HUDEP-2 (cell line): ENCODE measurements around the gene CNOT6.
"Not testable (repeated sequence)": the region's sequence is repeated elsewhere in the genome, so short reads cannot be mapped to it uniquely, and the experiment has no call there.

ENCODE experiments used
- DNase-seq, 76 experiments: peaks; one replicate each; lab custom pipeline; 2025; ENCODE audit not compliant: unreplicated experiment in 76 of 76; lab: John Stamatoyannopoulos, UW

Gene CNOT6

DNA sequence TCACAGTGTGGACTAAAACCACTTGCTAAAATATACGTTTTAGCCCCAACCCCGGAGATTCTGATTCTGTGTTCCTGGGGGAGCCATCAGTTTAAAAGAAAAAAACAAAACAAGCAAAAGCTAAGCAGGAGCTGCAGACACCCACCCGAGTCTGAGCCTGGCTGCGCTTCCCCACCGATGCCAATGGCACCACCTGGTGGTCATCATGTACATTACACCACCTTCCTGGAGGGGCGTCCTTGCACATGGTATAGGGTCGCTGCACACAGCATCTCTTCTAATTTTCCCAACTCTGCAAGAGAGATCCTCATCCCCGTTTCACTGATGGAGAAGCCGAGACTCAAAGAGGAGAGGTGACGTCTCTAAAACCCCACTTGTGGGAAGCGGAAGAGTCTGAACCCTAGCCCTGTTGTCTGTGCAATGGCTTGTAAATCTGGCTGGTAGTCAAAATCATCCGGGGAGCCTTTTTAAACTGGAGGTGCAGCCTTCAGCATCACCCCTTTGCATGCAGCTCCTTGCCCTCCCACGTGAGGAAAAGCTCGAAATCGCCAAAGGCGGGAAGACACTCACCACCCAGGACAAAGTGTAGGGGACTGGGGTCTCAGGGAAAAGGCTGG lies 23.1 kb upstream of the CNOT6 start:
- DNase-seq = peak in 30 of 76 experiments; percentile 4 to 49 (median 22)

DNA sequence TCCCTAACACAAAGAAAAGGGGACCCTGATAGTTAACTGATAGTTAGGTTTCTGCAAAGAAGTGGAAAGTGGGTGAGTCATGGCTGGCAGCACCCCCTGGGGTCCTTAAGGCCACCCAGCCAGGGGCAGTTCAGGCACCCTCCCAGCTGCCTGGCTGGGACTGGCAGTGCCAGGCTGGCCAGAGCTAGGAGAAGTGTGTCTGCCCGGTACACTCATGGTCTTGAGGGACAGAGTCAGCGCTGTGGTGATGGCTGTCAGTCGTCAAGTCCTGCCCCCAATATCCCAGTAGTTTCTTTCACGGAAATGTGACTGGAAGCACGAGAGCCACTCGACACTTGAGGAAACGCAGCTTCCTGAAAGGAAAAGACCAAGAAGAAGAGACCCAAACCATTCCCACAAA lies 22.3 kb upstream of the CNOT6 start:
- no peak for DNase-seq

DNA sequence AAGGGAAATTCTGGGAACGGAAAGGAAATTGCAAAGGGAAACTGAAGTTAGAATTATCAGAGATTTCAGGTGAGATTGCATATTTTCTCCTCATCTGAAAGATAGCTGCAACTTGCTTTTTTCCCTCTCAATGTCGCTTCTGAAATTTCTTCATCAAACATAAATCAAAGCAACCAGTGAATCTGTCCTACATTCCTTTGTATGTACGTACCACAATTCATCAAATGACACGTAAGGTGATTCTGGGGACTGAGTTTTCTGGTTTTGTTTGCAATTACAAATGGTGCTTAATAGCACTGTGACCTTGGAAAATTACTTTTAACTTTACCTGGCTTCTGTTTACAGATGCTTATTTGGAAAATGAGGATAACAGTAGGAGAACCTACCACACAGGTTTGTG lies 21.9 kb upstream of the CNOT6 start:
- DNase-seq = no peak

DNA sequence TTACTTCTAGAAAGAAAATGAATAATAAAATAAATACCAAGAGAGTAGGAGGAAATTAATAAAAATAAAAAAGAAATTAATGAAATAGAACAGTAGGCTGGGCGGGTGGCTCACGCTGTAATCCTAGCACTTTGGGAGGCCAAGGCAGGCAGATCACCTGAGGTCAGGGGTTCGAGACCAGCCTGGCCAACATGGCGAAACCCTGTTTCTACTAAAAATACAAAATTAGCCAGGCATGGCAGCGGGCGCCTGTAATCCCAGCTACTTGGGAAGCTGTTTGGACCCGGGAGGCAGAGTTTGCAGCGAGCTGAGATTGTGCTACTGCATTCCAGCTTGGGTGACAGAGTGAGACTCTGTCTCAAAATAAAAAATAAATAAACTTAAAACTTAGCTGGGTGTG lies 20.8 kb upstream of the CNOT6 start:
- not testable (repeated sequence) for DNase-seq

DNA sequence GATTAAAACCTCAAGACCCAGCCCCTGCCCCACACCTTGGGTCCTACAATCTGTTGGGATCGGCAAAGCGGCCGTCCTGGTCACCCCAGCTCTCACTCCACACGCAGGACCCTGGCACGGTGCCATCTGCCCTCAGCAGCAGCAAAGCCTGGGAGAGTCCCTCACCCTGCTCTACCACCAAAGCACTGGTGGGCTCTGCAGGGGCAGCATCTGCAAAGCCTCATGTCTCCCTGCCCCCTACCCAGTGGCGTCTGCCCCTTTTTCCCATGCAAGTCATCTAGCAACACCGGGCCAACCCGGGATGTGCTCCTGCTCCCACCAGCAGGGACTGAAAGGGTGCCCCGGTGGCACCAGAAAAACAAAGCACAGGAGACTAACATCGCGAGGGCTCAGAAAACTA lies 19.6 kb upstream of the CNOT6 start:
- no peak for DNase-seq

DNA sequence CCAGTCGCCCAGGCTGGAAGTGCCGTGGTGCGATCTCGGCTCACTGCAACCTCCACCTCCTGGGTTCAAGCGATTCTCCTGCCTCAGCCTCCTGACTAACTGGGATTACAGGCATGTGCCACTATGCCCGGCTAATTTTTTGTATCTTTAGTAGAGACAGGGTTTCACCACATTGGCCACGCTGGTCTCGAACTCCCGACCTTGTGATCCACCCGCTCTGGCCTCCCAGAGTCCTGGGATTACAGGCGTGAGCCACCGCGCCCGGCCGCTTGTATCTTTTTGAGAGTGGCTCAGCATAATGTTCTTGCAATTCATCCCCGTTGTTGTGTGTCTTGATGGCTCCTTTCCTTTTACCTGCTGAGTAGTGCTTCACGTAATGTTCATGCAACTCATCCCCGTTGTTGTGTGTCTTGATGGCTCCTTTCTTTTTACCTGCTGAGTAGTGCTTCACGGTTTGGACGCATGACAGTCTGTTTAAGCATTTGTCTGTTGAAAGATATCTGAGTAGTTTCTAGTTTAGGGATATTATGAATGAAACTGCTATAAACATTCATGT lies 18.1 kb upstream of the CNOT6 start:
- DNase-seq = not testable (repeated sequence)

DNA sequence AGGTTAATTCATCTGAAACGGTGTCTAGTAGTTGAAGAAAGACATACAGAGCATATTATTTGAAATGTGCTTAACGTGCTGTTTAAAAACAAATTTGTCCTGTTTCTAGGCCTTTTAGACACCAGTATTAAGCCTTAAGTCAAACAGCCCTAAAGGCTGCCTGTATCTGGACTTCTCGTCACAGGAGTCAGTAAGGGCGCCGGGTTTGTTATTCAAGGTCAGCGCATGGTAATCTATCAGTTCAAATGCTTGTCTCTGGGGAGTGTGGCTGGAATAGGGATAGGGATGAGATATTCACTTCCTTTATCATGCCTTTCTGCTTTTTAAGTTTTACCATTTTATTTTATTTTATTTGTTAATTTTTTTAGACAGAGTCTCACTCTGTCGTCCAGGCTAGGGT lies 9.4 kb upstream of the CNOT6 start:
- no peak for DNase-seq

DNA sequence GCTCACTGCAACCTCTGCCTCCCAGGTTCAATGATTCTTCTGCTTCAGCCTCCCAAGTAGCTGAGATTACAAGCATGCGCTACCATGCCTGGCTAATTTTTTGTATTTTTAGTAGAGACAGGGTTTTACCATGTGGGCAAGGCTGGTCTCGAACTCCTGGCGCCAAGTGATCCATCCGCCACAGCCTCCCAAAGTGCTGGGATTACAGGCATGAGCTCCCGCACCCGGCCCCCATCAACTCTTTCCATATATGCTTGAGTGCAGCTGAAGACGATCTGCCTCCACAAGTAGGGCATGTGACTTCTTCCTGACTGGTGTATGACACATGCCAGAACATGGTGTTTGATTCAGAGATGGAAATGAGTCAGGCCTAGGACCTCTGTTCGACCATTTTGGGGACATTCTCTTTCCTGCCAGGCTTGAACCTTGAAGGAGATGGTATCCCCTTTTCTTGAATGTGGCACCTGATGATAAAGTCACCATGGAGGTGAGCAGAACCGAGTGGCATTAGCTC lies 7.5 kb upstream of the CNOT6 start:
- no peak for DNase-seq

DNA sequence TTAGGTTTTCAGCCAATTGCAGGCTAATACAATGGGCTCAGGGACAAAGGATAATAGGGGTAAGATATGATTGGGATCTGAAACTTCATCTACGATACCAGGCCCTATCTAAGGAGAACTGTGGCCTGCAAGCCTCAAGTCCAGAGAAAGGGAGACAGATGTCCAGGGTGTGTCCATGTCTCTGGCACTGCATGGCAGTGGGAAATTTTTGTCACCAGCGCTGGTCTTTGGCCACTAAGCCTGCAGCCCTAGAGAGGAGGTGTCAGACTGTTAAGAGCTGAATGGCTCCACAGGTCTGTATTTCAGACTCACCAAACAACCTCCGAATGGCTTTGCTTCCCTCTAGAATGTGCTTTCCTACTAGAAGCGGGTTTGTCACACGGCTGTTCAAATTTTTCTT lies 6.6 kb upstream of the CNOT6 start:
- no peak for DNase-seq

DNA sequence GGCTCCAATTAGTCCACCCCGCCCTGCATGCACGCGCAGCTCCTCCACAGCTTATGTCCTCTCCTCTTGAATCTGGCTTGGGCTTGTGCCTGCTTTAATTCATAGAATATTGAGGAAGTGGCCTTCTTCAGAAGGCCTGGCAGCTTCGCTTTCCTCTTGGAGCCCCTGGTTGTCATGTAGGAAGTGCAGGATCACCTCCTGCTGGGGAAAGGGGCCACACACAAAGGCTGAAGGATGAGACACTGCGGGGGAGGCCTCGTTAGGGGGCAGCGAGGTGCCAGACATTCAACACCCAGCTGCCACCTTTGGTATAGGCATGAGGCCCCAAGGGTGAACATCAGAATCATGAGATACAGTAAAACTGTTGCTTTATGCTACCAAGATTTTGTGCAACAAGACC lies 2.7 kb upstream of the CNOT6 start:
- peak in 4 of 76 experiments; percentile 9 to 37 (median 13) for DNase-seq

DNA sequence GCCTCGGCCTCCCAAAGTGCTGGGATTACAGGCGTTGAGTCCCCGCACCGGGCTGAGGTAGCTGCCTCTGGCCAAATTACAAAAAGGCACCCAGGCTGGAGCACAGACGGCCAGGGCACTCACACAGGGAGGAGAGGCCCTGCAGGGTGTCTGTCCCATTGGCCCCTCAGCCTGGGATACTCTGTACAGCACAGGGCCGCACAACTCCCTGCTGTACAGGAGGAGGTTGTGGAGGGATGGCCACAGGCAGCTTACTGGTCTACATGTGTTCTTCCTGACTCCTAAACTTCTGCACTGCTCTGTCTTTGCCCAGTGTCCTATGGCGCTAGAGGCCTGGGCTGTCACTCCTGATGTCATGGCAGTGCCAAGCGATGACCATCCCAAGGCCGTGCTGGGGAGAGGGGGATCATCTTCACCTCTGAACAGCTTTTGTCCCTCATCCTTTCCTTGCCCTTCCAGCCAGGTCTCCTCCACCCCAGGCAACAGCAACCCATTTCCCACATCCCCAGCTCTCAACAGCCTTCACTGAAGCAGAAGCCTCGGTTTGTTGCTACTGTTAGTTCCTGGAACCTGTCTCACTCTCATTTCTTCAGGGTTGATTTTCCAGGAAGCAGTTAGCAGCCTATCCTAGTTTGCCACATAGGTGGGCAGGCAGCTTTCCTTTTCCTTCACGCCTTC lies 1.8 kb upstream of the CNOT6 start:
- DNase-seq = no peak

DNA sequence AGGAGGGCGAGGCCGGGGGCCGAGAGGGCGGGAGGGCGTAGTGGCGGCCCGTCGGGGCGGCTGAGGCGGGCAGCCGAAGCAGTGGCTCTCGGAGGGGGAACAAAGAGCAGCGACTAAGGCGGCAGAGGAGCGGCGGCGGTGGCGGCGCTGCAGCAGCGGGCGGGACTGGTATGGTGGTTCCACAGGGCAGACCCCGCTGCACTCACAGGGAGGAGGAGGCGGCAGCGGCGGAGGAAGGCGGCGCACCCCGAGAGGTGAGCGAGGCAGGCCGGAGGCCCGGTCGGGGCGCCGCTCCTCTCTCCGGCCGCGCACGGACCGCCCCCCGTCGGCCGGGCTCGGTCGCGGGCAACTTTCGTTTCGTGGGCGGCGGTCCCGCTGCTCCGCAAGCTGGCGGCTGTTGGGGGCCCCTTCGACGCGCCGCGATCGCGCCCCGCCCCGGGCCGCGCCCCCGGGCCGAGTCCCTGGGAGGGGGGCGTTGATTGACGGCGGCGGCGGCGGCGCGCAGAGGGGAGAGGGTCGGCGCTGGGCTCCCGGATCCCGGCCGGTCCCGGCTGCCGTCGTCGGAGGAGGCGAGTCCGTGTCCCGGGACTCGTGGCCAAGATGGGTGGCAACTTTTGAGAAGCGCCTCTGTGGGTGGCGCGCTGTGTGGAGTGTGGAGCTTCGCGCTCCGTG lies 467 bp downstream of the CNOT6 start:
- peak in 18 of 76 experiments; percentile 10 to 48 (median 22) for DNase-seq

DNA sequence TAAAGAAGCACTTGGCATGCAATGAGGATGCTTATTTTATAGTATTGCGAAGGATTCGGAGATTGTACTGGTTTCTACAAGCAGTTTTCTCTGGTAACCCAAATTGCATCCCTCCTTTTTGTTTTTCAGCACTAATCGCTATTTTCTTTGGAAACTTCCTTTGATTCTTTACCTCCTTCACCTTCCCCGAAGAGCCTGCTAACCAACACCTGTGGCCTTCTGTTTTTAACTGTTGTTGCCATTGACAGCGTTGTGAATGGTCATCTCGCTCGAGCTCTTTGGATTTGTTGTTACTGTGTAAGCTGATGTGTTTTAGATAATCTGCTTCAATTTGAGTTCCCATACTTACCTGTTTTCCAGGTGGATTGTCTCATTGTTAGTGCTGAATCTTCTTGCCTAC lies 1.1 kb downstream of the CNOT6 start:
- no peak for DNase-seq

DNA sequence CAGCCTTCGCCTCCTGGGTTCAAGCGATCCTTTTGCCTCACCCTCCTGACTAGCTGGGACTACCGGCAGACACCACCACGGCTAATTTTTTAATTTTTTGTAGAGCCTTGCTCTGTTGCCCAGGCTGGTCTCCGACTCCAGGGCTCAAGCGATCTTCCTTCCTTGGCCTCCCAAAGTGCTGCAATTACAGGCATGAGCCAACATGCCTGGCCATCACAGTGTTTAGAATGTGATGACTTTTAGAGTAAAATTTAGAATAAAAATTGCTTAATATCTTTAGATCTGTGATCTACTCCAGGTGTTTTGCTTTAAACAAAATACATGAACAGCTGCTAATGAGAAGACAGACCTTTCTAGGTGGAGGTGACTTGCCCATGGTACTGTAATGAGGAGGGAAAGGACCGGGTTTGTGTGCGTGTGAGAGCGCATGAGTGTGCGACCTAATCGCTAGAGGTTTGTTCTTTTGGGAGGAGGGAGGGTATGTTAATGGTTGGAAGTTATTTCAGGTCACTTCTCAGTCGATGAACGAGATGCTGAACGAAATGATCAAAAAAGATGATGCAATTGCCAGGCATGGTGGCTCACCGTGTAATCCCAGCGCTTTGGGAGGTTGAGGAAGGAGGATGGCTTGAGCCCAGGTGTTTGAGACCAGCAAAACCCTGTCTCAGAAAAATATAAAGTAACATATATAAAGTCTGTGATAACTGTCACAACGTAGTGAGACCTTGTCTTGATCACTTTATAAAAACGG lies 2.0 kb downstream of the CNOT6 start:
- no peak for DNase-seq

DNA sequence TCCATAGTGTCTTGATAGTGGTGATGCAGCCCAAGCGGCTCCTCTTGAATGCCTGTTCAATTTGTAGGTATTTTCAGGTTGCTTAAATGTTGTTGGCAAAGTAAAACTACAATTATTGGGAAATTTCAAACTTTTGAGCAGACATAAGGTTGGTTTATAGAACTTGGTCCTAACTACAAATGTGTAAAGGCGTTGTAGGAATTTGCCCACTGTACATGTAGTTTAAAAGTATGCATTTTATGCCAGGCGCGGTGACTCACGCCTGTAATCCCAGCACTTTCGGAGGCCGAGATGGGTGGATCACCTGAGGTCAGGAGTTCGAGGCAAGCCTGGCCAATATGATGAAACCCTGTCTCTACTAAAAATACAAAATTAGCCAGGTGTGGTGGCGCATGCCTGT lies 2.6 kb downstream of the CNOT6 start:
- peak in 1 of 76 experiments; percentile 20 for DNase-seq

DNA sequence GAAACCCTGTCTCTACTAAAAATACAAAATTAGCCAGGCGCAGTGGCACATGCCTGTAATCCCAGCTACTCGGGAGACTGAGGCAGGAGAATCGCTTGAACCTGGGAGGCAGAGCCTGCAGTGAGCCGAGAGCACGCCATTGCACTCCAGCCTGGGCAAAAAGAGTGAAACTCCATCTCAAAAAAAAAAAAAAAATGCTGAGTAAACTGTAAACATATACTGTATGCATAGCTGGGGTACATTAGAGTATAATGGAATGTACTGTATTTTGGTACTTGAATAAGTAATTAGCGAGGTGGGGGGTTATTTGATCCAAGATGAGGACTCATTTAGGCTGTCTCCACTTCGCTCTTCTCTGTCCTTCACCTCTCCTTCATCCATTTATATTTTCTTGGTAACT lies 3.7 kb downstream of the CNOT6 start:
- DNase-seq = not testable (repeated sequence)

DNA sequence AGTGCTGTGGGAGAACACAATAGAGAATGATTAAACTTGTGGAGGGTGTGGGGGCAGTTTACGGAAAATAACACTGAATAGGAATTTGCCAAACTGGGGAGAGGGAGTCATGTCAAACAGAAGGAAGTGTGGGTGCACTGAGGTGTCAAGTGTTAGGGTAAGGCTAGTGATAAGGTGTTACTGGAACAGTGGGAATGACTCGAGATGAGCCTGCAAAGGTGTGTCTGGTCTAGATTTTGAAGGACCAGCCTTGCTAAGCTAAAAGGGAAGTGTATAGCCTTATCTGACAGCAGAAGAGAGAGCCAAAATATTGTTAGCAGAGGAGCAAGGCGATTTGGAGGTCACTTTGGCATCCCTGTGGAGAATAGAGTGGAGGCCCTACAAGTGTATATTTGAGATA lies 4.2 kb downstream of the CNOT6 start:
- DNase-seq = peak in 3 of 76 experiments; percentile 2 to 24 (median 8)

DNA sequence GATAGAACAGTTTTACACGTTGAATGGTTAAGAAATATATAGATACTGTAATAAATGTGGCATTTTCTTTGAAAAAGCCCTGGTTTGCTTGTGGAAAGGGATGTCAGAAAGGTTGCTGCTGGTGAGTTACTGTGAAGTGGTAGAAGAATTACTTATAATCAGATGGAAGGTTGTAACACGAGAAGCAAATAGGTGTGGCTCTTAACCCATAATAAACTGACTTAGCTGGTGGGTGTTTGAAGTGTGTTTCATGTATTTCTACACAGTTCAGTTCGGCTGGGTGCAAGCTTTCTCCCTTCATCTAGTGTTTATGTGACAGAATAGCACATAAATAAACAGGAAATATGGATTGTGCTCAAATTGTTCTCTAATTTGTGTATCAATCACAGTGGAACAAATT lies 5.5 kb downstream of the CNOT6 start:
- DNase-seq = no peak

DNA sequence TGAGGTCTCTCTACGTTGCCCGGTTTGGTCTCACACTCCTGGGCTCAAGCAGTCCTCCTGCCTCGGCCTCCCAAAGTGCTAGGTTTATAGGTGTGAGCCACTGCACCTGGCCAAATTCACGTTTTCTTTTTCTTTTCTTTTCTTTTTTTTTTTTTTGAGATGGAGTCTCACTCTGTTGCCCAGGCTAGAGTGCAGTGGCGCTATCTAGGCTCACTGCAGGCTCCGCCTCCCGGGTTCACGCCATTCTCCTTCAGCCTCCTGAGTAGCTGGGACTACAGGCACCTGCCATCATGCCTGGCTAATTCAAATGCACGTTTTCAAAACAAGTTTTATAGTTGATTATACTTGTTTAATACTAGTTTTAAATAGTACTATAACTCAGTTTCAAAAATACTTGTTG lies 6.1 kb downstream of the CNOT6 start:
- DNase-seq = not testable (repeated sequence)

DNA sequence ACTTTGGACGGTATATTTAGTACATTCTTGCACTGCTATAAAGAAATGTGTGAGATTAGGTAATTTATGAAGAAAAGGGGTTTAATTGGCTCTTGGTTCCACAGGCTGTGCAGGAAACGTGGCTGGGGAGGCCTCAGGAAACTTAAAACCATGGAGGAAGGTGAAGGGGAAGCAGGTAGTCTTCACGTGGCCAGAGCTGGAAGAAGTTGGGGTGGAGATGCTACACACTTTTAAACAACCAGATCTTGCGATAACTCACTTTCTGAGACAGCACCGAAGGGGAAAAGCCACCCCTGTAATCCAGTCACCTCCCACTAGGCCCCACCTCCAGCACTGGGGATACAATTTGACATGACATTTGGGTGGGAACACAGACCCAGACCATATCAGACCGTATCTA lies 13.5 kb downstream of the CNOT6 start:
- DNase-seq = no peak

DNA sequence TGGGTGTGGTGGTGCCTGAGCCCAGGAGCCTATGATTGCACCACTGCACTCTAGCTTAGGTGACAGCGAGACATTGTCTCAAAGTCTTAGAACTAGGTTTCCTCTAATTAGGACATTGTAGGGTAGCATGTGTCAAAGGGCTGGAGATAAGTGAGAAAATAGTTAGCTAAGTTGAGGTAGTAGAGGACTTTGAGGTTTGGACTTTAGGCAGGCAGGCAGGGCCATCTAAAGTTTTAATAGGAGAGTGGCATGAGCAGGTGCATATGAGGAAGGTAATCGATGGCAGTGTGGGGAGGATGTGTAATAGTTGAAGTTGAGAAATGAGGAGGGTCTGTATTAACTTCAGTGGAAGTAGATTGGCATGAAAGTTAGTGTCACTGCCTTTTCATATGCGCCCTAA lies 21.1 kb downstream of the CNOT6 start:
- no peak for DNase-seq
